VCaP (cell line): ENCODE measurements around the gene FCN2.

ENCODE experiments used
- H3K27ac ChIP-seq: fragments of 450-650 bp; 2 replicates; pipeline ENCODE4 v1.5.1; 2017
- TF ChIP-seq, protein P1 (sequence below): fragments of 450-650 bp; conservative IDR thresholded peaks from 2 replicates; pipeline ENCODE4 v1.5.1; 2017; ENCODE audit warnings: mild to moderate bottlenecking, moderate library complexity

FCN2 gene

DNA sequence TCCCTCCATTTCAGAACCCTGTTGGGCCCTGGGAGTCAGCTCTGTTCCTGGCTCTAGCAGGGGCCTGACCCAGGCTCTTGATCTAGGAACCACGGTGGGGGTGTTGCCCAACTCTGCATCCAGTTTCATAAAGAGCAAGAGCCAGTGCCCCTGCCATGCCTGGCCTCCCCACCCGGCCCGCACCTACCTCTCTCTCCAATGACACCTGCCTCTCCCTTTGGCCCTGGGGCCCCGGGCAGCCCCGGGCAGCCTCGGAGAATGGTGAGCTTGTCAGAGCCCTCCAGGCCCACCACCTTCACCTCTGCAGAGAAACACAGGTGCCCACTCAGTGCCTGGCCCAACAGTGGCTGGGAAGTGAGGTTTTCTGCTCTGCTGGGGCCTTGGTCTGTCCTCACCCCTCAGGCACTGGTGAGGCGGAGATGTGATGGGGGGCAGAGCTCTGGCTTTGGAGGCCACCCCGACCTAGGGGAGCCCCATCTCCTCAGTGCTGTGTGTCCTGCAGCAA is 35.6 kb downstream of the FCN2 start:
- no peak overlapping the region for H3K27ac ChIP-seq
- TF ChIP-seq, protein P1, sequence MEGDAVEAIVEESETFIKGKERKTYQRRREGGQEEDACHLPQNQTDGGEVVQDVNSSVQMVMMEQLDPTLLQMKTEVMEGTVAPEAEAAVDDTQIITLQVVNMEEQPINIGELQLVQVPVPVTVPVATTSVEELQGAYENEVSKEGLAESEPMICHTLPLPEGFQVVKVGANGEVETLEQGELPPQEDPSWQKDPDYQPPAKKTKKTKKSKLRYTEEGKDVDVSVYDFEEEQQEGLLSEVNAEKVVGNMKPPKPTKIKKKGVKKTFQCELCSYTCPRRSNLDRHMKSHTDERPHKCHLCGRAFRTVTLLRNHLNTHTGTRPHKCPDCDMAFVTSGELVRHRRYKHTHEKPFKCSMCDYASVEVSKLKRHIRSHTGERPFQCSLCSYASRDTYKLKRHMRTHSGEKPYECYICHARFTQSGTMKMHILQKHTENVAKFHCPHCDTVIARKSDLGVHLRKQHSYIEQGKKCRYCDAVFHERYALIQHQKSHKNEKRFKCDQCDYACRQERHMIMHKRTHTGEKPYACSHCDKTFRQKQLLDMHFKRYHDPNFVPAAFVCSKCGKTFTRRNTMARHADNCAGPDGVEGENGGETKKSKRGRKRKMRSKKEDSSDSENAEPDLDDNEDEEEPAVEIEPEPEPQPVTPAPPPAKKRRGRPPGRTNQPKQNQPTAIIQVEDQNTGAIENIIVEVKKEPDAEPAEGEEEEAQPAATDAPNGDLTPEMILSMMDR = no peak

DNA sequence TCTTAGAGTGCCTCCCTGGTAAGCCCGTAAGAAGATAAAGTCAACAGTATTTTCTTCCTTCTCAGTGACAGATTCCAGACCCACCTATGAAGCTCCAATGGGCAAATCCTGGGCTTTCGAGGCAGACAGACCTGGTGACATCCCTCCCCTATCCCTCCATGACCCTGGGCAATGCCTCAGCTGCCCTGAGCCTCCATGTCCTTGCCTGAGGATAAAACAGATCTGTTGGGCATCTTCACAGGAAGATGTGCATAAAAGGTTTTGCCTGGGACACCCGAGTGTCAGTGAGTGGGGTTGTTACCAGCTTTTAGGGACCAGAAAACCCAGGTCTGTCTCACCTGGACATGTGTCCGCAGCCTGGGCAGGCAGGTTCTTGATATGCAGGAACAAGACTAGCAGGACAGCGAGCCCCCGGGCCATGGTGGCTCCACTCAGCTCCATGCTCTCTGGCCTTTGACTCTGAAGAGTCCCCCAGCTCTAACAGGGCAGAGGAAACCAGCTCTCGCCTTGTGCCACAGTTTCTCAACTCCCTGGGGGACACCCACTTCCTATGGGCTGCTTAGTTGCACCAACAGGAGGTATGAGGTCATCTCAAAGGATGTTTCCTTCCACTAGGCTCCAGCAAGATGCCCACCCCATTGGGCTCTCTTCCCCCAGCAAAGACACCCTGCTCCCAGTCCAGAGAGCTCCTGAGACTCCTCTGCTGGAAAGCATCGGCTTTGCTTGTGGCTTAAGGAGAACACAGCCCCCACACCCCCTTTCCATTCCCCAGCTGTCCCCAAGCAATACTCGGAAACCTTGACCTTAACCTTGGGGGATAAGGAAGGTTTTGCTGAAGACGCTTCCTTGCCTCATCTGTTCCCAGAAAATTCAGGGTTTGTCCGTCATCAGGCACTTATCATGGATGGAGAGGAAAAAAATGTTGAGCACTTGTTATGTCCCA is 37.1 kb downstream of the FCN2 start, which contains the start of gene FCN1:
FCN1 (minus strand) TSS at position 482 of the 943 bp plus-strand sequence; CDS start at position 441, 41 bp downstream.
- TF ChIP-seq, protein P1 = no peak

DNA sequence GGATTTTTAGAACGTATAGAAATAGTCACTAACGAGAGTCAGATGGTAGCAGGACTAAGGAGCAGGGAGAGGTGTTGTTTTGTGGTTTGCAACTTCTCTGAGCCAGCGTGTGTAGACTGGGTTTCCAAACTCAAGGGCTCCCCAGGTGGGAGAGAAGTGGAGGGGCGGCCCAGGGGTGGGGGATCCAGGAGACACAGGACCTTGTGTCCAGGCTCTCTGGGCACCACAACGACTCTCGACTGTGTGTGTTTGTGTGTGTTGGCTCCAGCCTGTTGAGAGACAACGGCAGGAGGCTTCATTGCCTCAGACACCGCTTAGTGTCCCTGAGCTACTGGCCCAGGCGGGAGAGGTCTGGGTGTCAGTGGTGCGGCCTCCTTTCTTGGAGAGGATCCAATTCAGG is 38.0 kb downstream of the FCN2 start:
- TF ChIP-seq, protein P1 = no peak
- no peak overlapping the region for H3K27ac ChIP-seq

More for the DNA sequence above, 37.1 kb downstream of the FCN2 start, which contains the start of gene FCN1:
- no peak within 1 kb of the TSS for H3K27ac ChIP-seq

DNA sequence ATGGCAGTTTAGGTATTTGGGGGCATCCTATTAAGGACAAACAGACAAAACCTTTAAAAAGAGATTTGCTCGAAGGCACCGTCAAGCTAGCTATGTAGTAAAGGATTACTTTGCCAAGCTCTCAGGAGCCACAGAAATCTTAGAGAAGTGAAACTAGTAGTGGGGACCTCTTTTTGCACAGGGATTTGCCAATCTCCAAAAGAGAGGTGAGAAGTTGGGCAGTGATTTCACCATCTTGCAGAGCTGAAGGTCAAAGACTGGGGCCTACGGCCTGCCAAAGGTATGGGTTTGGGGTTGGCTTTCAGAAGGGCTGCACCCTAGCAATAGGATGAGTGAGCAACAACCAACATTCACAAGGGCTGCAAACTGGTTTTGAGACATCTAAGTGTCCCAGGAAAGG is 38.7 kb downstream of the FCN2 start:
- H3K27ac ChIP-seq = no peak overlapping the region
- TF ChIP-seq, protein P1 = no peak

DNA sequence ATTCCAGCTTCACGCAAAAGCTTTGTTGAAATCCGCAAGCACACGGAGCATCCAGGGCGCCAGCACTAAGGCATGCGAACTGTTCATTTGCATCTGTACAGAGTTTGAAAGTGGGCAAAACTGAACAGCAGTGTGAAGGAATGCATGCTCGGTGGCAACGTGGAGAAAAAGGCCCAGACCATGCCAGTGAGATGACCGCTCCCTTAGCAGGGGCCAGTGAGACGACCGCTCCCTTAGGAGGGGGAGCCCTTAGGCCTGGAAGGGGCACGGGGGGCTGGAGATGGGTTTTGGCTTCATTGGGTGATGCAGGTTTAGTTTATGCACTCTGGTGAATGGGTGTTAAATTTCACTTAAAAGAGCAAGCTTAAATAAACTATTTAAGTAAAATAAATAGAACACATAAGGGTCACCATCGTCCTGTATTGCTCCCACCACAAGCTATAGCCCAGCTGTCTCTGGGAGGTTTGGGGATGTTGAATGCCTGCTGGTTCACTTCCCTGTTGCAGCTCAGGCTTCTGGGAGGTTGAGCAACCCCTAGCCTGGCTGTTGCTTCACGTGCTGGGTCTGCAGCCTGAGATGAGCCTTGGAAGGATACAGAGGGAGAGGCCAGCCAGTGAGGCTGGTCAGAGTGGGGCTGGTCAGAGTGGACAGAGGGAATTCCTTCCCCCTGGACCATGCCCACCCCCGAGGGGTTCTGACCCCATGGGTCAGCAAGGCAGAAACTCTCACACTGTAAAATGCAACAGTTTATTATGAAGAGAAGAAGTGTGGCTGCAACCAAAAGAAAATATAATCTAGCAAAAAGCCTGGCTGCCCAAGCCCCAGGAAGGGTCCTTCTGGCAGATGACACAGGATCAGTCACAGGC is 41.7 kb downstream of the FCN2 start:
- no peak overlapping the region for H3K27ac ChIP-seq
- TF ChIP-seq, protein P1 = no peak

DNA sequence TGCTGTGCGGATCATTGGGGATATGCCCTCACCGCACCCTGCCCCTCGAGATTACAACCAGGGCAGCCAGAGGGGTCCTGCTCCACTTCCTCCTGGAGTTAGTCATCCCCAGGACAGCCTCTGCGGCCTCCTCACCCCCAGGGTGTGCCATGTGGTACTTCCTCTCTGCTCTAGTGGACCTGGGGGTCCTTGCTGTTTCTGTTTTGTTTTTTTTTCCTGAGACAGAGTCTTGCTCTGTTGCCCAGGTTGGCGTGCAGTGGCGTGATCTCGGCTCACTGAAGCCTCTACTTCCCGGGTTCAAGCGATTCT is 42.3 kb downstream of the FCN2 start:
- TF ChIP-seq, protein P1 = no peak
- H3K27ac ChIP-seq = no peak overlapping the region

DNA sequence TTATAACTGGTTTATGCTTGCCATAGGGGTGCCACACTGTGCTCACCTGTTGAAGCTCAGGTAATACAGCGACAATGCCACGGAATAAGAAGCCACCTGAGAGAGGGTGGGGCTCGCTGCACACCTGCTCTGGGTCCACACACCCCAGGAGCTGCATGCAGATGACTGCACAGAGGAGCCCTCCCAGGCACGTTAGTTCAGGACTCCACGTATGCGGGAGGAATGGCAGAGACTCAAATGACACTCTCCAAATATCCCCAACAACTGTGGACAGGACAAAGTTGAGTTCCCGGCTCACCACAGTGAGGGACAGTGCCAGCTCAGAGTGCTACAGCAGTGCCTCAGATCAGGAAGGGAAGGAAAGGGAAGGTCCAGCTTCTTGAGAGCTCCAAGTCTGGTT is 42.9 kb downstream of the FCN2 start:
- no peak overlapping the region for H3K27ac ChIP-seq
- TF ChIP-seq, protein P1 = no peak
